OCI-LY3 (cell line): ENCODE measurements around the gene CDK15.

ENCODE experiments used
- H2AFZ ChIP-seq: fragments of 200-600, 300-600 bp; shearing (Covaris generic); 2 replicates; pipeline ENCODE4 v1.6.0; 2014; ENCODE audit warnings: antibody characterized with exemption, low read depth, low read length
- H3K27ac ChIP-seq: fragments of 200-600, 300-600 bp; sonication (generic); 2 replicates; pipeline ENCODE4 v1.5.1; 2014; ENCODE audit warnings: mild to moderate bottlenecking, low read length, moderate library complexity, mixed read lengths
- H3K27me3 ChIP-seq: fragments of 200-600, 300-600 bp; sonication (generic); 2 replicates; pipeline ENCODE4 v1.6.1; 2014; ENCODE audit warnings: low read depth, low read length, mixed read lengths
- H3K36me3 ChIP-seq: fragments of 200-600, 300-600 bp; sonication (generic); replicated peaks from 2 replicates; pipeline ENCODE3; 2014; ENCODE audit warnings: low read depth, low read length, mixed read lengths
- H3K4me1 ChIP-seq: fragments of 300-600, 200-600 bp; sonication (generic); 2 replicates; pipeline ENCODE4 v1.6.1; 2014; ENCODE audit warnings: low read length, mixed read lengths
- H3K4me2 ChIP-seq: fragments of 200-600, 300-600 bp; sonication (generic); 2 replicates; pipeline ENCODE4 v1.6.1; 2014; ENCODE audit warnings: low read length, mixed read lengths
- H3K4me3 ChIP-seq: fragments of 300-600, 200-600 bp; sonication (generic); 2 replicates; pipeline ENCODE4 v1.5.1; 2014; ENCODE audit warnings: antibody characterized with exemption, mild to moderate bottlenecking, low read length, moderate library complexity
- H3K79me2 ChIP-seq: fragments of 300-600, 200-600 bp; shearing (Covaris generic); 2 replicates; pipeline ENCODE4 v1.6.1; 2014; ENCODE audit warnings: mild to moderate bottlenecking, low read length, mixed read lengths
- H3K9ac ChIP-seq: fragments of 300-600, 200-600 bp; shearing (Covaris generic); 2 replicates; pipeline ENCODE4 v1.6.0; 2014; ENCODE audit warnings: mild to moderate bottlenecking, low read length, moderate library complexity
- H3K9me3 ChIP-seq: fragments of 200-600, 300-600 bp; shearing (Covaris generic); 2 replicates; pipeline ENCODE4 v1.6.1; 2014; ENCODE audit warnings: low read length, mixed read lengths; ENCODE audit not compliant: insufficient read depth
- H4K20me1 ChIP-seq: fragments of 200-600, 300-600 bp; sonication (generic); 2 replicates; pipeline ENCODE4 v1.6.1; 2016; ENCODE audit warnings: low read length, mixed read lengths; ENCODE audit not compliant: insufficient read depth
- CTCF ChIP-seq: fragments of 200-600, 300-600 bp; sonication (generic); IDR thresholded peaks from 2 replicates; pipeline ENCODE4 v1.5.1; 2014; ENCODE audit warnings: antibody characterized with exemption, low read length, low read depth
- EZH2phosphoT487 ChIP-seq: fragments of 200-600 bp; shearing (Covaris generic); IDR thresholded peaks from 2 replicates; pipeline ENCODE4 v1.6.1; 2018; ENCODE audit warnings: antibody characterized with exemption, mixed run types, low read depth

CDK15 gene

GRCh38 chr2:201777869-201778268, 28.5 kb upstream of the CDK15 start:
- no peaks in the 10 kb centered on the region for H3K36me3 ChIP-seq
- H3K27ac ChIP-seq, result no peak overlapping the region
- no peaks in the 10 kb centered on the region for H3K27me3 ChIP-seq
- peaks cover 9% of the 10 kb centered on the region for H3K4me1 ChIP-seq
- H3K4me2 ChIP-seq, result no peak overlapping the region
- no peaks in the 10 kb centered on the region for H4K20me1 ChIP-seq
- no peaks in the 10 kb centered on the region for H3K9me3 ChIP-seq
- H3K79me2 ChIP-seq, result peaks cover 13% of the 10 kb centered on the region
- H3K4me3 ChIP-seq, result no peak overlapping the region
- no peak for TF ChIP-seq EZH2phosphoT487
- TF ChIP-seq CTCF, result no peak
- no peak overlapping the region for H3K9ac ChIP-seq
- H2AFZ ChIP-seq, result no peak overlapping the region

GRCh38 chr2:201779901-201780673, 26.2 kb upstream of the CDK15 start:
- peak overlapping the region; percentile 100 for H2AFZ ChIP-seq
- no peaks in the 10 kb centered on the region for H3K36me3 ChIP-seq
- H3K9me3 ChIP-seq, result no peaks in the 10 kb centered on the region
- H3K4me1 ChIP-seq, result peaks cover 9% of the 10 kb centered on the region
- H4K20me1 ChIP-seq, result no peaks in the 10 kb centered on the region
- peak overlapping the region; percentile 56 for H3K9ac ChIP-seq
- H3K27me3 ChIP-seq, result no peaks in the 10 kb centered on the region
- H3K4me3 ChIP-seq, result peak overlapping the region; percentile 77
- TF ChIP-seq EZH2phosphoT487 (no peak), CTCF (no peak)
- H3K27ac ChIP-seq, result no peak overlapping the region
- peaks cover 13% of the 10 kb centered on the region for H3K79me2 ChIP-seq
- peak overlapping the region; percentile 99 for H3K4me2 ChIP-seq

GRCh38 chr2:201780674-201781493, 25.5 kb upstream of the CDK15 start, which contains the start of gene ALS2:
TSS of gene ALS2 (minus strand) at chr2:201780933. CDS start at chr2:201768885, 12,048 bp downstream.
- TF ChIP-seq EZH2phosphoT487, result no peak
- no peak for TF ChIP-seq CTCF
- no peaks in the 10 kb centered on the region for H3K27me3 ChIP-seq
- H3K4me2 ChIP-seq, result peak within 1 kb of the TSS; percentile 99
- peak within 1 kb of the TSS; percentile 22 for H3K27ac ChIP-seq
- no peaks in the 10 kb centered on the region for H4K20me1 ChIP-seq
- no peaks in the 10 kb centered on the region for H3K9me3 ChIP-seq
- H3K4me3 ChIP-seq, result peak within 1 kb of the TSS; percentile 77
- H3K4me1 ChIP-seq, result peaks cover 9% of the 10 kb centered on the region
- H3K79me2 ChIP-seq, result peaks cover 13% of the 10 kb centered on the region
- peak within 1 kb of the TSS; percentile 56 for H3K9ac ChIP-seq
- peak within 1 kb of the TSS; percentile 100 for H2AFZ ChIP-seq
- H3K36me3 ChIP-seq, result no peaks in the 10 kb centered on the region

GRCh38 chr2:201781557-201782051, 24.7 kb upstream of the CDK15 start:
- Histone ChIP-seq H2AFZ (peak overlapping the region; percentile 100), H3K4me3 (peak overlapping the region; percentile 77), H3K79me2 (peaks cover 13% of the 10 kb centered on the region), H4K20me1 (no peaks in the 10 kb centered on the region), H3K9ac (peak overlapping the region; percentile 56), H3K27ac (0 out of 2 replicates have a peak overlapping the region, but pooled peaks have one; percentile 22), H3K36me3 (no peaks in the 10 kb centered on the region), H3K4me2 (peak overlapping the region; percentile 90), H3K9me3 (no peaks in the 10 kb centered on the region), H3K27me3 (no peaks in the 10 kb centered on the region), H3K4me1 (peaks cover 9% of the 10 kb centered on the region)
- TF ChIP-seq CTCF (no peak), EZH2phosphoT487 (no peak)
